ENCODE results near the gene TTC22.
"Not testable (repeated sequence)": the region's sequence is repeated elsewhere in the genome, so short reads cannot be mapped to it uniquely, and the experiment has no call there.

The TTC22 gene

GRCh38 chr1:54781023-54781723, 19.9 kb downstream of the TTC22 start:
- DNase-seq = no peak

DNA sequence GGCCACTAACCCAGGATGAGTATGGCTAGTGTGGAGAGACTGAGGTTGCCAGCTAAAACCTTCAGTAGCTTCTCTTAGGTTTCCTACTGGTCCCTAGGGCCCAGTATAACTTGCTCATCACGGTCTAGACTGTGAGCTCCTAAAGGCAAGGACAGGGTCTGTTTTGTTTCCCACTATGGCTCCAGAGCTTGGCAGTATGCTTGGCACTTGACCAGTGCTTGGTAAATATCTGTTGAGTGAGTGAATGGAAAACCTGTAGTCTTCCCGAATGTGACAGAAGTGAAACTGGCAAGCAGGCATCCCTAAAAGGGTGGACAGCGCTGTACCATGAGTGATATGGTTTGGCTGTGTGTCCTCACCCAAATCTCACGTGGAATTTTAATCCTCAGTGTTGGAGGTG, 23.7 kb downstream of the TTC22 start:
- no peak for DNase-seq

GRCh38 chr1:54777011-54777410, 24.1 kb downstream of the TTC22 start:
- DNase-seq = no peak

DNA sequence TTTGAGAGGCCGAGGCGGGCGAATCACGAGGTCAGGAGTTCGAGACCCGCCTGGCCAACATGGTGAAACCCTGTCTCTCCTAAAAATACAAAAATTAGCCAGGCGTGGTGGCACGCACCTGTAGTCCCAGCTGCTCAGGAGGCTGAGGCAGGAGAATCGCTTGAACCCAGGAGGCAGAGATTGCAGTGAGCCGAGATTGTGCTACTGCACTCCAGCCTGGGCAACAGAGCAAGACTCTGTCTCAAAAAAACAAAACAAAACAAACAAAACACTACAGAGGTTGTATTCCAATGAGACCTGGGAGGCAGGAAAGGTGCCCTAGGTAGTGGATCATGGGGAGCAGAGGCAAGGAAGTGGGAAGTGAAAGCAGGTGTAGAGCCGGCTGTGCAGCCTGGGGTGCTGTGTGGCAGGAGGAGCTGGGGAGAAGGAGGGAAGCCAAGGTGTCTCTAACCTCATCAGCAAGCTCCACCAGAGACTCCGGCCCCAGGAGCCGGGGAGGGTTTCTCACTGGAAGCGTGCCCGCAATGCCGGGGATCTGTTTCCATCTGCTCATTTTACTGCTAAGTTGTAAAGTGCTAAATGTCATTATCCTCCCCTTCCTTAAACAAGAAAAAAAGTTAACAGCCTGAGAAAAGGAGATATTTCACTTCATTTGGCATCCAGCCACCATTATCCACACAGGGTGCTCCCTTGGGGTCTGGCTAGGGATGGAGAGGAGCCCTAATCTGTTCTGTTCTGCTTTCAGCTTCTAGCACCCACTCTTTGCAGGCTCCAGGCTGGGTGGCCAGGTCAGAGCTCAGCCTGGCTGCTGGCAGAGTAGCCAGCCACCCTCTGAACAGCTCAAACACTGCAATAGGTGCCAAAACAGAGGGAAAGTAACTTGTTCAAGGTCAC, 25.0 kb downstream of the TTC22 start:
- not testable (repeated sequence) for DNase-seq

DNA sequence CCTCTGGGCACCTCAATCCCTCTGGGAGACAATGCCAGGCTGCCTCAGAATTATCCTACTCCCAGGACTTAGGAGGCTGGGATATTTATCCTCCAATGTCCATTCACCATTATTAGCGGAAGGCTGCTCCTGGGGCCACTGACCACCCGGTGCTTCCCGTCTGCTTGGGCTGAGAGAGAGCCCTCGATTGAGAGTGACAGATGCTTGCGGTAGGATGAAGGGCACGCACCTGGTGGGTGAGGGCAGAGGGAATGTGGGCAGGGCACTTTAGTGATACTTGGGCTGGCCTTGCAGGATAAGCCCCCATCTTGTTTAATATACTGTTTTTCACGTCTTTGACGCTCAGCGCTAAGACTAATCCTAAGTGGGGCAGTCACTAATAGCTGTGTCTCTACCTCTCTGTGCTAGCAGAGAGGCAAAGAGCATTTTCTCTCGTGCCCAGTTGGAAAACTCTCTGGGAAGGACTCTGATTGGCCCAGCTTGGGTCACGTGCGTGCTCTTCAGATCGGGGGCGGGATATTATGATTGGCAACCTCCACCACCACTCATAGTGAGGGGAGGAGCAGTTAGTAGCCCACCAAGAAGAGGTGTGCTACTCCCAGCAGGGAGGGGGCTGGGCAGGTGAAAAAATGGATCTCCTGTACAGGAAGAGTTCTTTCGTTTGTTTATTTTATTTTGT, 26.2 kb downstream of the TTC22 start:
- no peak for DNase-seq

GRCh38 chr1:54772951-54773350, 28.2 kb downstream of the TTC22 start:
- no peak for DNase-seq

GRCh38 chr1:54768093-54768492, 33.0 kb downstream of the TTC22 start:
- DNase-seq = no peak

GRCh38 chr1:54767526-54767925, 33.6 kb downstream of the TTC22 start:
- DNase-seq = no peak

DNA sequence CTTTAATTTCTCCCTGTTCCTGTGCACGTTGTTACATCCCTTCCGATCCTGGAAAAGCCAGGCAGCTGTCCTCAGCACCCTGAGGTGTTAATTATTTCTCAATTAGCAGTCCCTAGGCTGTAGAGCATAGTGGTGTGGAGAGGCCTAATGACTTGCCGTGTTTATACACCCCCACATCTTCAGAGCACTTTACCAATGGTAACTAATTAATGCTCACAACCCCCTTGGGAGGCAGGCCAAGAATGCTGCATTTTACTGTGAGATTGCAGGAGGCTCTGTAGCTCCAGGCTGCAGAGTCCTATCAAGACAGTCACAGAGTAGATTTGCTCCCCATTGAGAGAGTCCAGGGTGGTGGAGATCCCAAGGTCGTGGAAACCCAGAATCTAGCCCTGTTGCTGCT, 34.4 kb downstream of the TTC22 start:
- no peak for DNase-seq

DNA sequence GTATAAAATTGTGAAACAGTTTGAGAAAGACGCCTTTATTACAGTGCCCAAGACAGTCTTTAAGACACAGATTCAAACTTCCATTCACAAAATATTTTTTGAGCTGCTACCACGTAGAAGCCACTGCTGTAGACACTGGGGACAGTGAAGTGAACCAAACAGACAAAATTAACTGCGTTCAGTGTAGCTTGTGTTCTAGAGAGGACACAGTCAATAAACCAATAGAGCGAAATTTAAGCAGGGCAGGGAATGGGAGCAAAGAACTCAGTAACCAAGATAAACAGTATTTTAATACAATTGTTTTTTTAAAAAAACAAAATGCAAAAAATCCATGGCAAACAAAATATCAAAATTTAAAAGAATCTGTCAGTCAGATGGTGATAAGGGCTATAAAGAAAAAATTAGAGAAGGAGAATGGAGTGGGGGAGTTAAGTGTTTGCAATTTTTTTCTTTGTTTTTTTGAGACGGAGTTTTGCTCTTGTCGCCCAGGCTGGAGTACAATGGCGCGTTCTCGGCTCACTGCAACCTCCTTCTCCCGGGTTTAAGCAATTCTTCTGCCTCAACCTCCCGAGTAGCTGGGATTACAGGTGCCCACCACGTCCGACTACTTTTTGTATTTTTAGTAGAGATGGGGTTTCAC, 36.1 kb downstream of the TTC22 start:
- DNase-seq = no peak

GRCh38 chr1:54764133-54764921, 36.8 kb downstream of the TTC22 start, which contains the start of gene PARS2:
PARS2 (minus strand) TSS chr1:54764523; CDS start chr1:54759161, 5,362 bp downstream.
- DNase-seq = peak; percentile 67 to 93

- no peak for DNase-seq
Observed at GRCh38 chr1:54763816-54764132, 37.3 kb downstream of the TTC22 start.

DNA sequence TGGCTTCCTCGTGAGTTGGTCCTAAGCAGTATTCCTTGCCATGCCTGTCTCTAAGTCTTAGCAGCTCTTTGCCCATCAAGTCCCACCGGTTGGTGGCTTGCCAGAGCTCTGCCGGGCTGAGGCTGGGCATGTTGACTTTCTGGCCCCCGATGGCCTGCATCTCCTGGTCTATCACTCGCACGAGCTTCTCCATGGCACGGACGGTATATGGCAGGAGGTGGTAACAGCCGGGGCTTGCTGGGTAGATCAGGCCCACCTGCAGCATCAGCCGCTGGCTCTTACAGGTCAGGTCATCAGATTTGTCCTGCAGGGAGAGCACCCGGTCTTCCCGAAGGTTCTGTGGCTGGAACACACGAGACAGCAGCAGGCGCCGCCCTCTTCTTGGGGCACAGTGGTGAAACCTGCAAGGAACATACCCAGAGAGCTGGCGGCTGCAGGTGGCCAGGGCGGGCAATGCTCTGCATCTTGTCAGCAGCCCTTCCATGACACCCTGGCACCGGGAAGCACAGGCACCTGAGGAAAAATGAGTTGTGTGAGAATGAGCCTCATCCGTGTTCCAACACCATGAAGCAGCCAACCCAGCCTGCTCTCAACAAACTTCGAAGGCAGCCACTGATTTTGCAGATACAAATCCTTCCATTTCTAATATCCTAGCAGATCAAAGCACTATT, 42.3 kb downstream of the TTC22 start:
- DNase-seq = no peak

DNA sequence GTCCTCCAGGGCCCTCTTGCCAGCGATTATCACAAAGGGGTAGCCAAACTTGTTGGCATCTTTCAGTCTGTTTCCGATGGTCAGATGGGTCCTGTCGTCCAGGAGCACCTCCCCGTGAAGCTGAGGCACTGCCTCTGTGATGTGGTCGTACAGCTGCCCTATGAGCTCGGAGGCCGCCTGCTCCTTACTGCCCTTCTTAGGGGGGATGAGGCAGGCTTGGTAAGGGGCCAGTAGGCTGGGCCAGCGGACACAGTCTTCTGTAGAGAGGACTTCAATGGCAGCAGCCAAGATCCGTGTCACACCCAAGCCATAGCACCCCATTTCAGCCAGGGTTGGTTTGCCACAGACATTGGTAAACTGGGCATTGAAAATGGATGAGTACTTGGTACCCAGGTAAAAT, 43.3 kb downstream of the TTC22 start:
- DNase-seq = no peak

GRCh38 chr1:54754486-54755285, 46.4 kb downstream of the TTC22 start:
- no peak for DNase-seq

DNA sequence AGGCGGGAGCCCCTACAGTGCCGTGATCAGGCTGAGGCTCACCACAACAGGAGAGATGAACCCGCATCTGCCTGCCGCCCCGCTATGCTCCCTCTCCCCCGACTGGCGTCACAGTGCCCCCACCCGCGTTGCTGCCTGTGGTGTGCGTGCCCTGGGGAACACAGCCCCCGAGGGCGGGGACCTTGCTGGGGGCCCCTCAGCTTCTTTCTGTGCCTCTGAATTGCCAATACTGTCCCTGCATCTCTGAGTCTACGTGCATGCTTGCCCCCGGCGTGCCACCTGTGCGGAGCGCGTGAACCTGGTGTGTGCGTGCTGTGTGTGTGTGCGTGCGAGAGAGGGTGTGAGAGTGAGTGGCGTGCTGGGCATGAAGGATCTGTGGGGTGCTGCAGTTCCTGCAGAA, 47.1 kb downstream of the TTC22 start:
- DNase-seq = no peak

GRCh38 chr1:54751426-54751825, 49.7 kb downstream of the TTC22 start:
- DNase-seq = no peak

DNA sequence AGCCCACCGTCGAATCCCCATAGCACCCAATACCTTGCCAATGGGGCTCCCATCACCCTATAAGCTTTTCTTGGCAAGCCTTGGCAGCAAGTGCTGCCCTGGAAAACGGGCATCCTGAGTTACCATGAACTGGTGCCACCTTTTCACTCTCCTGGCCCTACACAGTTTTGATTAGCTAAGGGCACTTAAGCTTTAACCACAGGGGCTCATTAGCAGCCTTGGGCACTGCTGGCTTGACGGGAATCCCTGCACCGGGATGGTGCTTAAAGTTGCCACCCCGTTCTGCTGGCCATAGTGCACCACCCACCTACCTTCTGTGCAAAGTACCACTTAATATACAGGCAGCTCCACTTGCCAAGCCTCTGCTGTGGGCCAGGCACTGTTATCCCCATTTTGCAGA, 50.5 kb downstream of the TTC22 start:
- no peak for DNase-seq

GRCh38 chr1:54748094-54748835, 52.9 kb downstream of the TTC22 start:
- DNase-seq = no peak

DNA sequence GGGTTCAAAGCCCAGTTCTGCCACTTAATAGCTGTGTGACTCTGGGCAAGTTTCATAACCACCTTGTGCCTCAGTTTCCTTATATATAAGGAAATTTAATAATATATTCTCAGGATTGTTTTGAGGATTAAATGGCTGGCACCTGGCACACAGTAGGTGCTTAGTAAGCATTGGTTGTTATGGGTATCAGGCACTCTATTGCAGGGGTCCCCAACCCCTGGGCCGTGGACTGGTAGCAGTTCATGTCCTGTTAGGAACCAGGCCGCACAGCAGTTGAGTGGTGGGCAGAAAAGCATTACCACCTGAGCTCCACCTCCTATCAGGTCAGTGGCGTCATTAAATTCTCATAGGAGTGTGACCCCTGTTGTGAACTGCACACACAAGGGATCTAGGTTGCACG, 55.3 kb downstream of the TTC22 start:
- DNase-seq = no peak
